Caco-2 (cell line): ENCODE measurements around the gene KMT2C. TPM values are rescaled to one million over a fixed set of nuclear protein-coding genes. Genes with fewer than 3 reads are reported as not detected.
"Not testable (repeated sequence)": the region's sequence is repeated elsewhere in the genome, so short reads cannot be mapped to it uniquely, and the experiment has no call there.

Experiments
- BruUV-seq: library from RNA; stranded (reverse); fragments of 400-500 nt; replicated peaks from 2 replicates; lab custom pipeline; 2021; lab: Mats Ljungman, UMichigan
- CTCF ChIA-PET: fragments of 300-600 bp; sonication (Branson Sonifier 250); formaldehyde crosslinking; loops from one replicate; lab custom pipeline; 2022; ENCODE audit warnings: antibody characterized with exemption; lab: Charles Lee
- POLR2A ChIA-PET: fragments of 300-600 bp; sonication (Branson Sonifier 250); formaldehyde crosslinking; loops from one replicate; lab custom pipeline; 2022; ENCODE audit warnings: antibody characterized with exemption; lab: Charles Lee
- DNase-seq, 2 experiments: peaks; one replicate each; pipeline versions ENCODE4 v3.0.0 to v3.0.0-alpha.2; 2020 to 2022
- H3K27me3 ChIP-seq: replicated peaks from 2 replicates; pipeline ENCODE4 v1.6.0; 2011; ENCODE audit warnings: low read length; ENCODE audit not compliant: control insufficient read depth, insufficient read depth
- H3K36me3 ChIP-seq: 2 replicates; pipeline ENCODE4 v1.5.1; 2011; ENCODE audit warnings: low read length; ENCODE audit not compliant: control insufficient read depth, insufficient read depth
- H3K4me1 ChIP-seq: fragments of 250-450 bp; sonication (Bioruptor Pico); 2 replicates; pipeline ENCODE4 v1.5.1; 2020; ENCODE audit warnings: mild to moderate bottlenecking
- H3K4me3 ChIP-seq: 2 replicates; pipeline ENCODE4 v1.5.1; 2011; ENCODE audit warnings: low read depth, mild to moderate bottlenecking, control low read depth, low read length
- H3K9me3 ChIP-seq: fragments of 250-450 bp; sonication (Bioruptor Pico); 2 replicates; pipeline ENCODE4 v1.5.1; 2020; ENCODE audit warnings: mild to moderate bottlenecking, moderate library complexity
- H3K27ac Mint-ChIP-seq: one replicate; pipeline ENCODE4 v1.8.0; 2022; ENCODE audit warnings: mixed read lengths; ENCODE audit not compliant: unreplicated experiment
- H3K27me3 Mint-ChIP-seq: one replicate; pipeline ENCODE4 v1.8.0; 2022; ENCODE audit warnings: mixed read lengths; ENCODE audit not compliant: insufficient read depth, unreplicated experiment
- H3K36me3 Mint-ChIP-seq: one replicate; pipeline ENCODE4 v1.8.0; 2022; ENCODE audit warnings: mild to moderate bottlenecking, mixed read lengths; ENCODE audit not compliant: insufficient read depth, unreplicated experiment
- H3K4me1 Mint-ChIP-seq: one replicate; pipeline ENCODE4 v1.8.0; 2022; ENCODE audit warnings: low read depth, mixed read lengths; ENCODE audit not compliant: unreplicated experiment
- H3K4me3 Mint-ChIP-seq: one replicate; pipeline ENCODE4 v1.8.0; 2022; ENCODE audit warnings: mild to moderate bottlenecking, moderate library complexity, mixed read lengths; ENCODE audit not compliant: unreplicated experiment
- H3K9me3 Mint-ChIP-seq: one replicate; pipeline ENCODE4 v1.8.0; 2022; ENCODE audit warnings: mixed read lengths; ENCODE audit not compliant: unreplicated experiment
- intact Hi-C: fragments of 100-400 bp; cut with micrococcal nuclease; formaldehyde crosslinking; loops from one replicate; pipeline ENCODE4 v1.10.0; 2022; ENCODE audit not compliant: unreplicated experiment
- total RNA-seq: library from RNA; stranded (reverse); gene quantifications from 2 replicates; pipeline ENCODE4 v1.2.3, GENCODE V29; 2022

The KMT2C gene
- total RNA-seq, 1 experiment from 2014 or later: 59.5 TPM

- H3K4me3 ChIP-seq, H3K4me3 Mint-ChIP-seq, H3K27me3 Mint-ChIP-seq, H3K27me3 ChIP-seq, H3K9me3 ChIP-seq, H3K36me3 ChIP-seq, H3K36me3 Mint-ChIP-seq, BruUV-seq, DNase-seq, H3K4me1 Mint-ChIP-seq, H3K9me3 Mint-ChIP-seq, H3K27ac Mint-ChIP-seq, H3K4me1 ChIP-seq, POLR2A ChIA-PET, CTCF ChIA-PET: not testable (repeated sequence)
- intact Hi-C loops: loop anchor here (10.0 kb wide), 1 partner anchor 219 kb away; no protein-coding TSS in a partner anchor
Observed at GRCh38 chr7:152245417-152245816, 190.4 kb downstream of the KMT2C start.

- not testable (repeated sequence) for H3K9me3 Mint-ChIP-seq
Observed at GRCh38 chr7:152243464-152243863, 192.3 kb downstream of the KMT2C start.

GRCh38 chr7:152241301-152241700 is 194.5 kb downstream of the KMT2C start:
- H3K9me3 ChIP-seq, H3K27ac Mint-ChIP-seq, H3K4me3 ChIP-seq, H3K36me3 Mint-ChIP-seq, H3K4me3 Mint-ChIP-seq, H3K27me3 ChIP-seq, H3K9me3 Mint-ChIP-seq, H3K4me1 Mint-ChIP-seq, H3K36me3 ChIP-seq, H3K27me3 Mint-ChIP-seq, BruUV-seq, CTCF ChIA-PET, H3K4me1 ChIP-seq, DNase-seq, POLR2A ChIA-PET: not testable (repeated sequence)
- intact Hi-C loops: loop anchor here (10.0 kb wide), 1 partner anchor 224 kb away; no protein-coding TSS in a partner anchor

More at GRCh38 chr7:152243464-152243863, 192.3 kb downstream of the KMT2C start:
- DNase-seq, H3K9me3 ChIP-seq, H3K27me3 Mint-ChIP-seq, H3K36me3 ChIP-seq, CTCF ChIA-PET, H3K4me1 ChIP-seq, BruUV-seq, H3K27me3 ChIP-seq, H3K4me1 Mint-ChIP-seq, H3K27ac Mint-ChIP-seq, POLR2A ChIA-PET, H3K4me3 ChIP-seq, H3K36me3 Mint-ChIP-seq, H3K4me3 Mint-ChIP-seq: not testable (repeated sequence)
- intact Hi-C loops: loop anchor here (10.0 kb wide), 1 partner anchor 221 kb away; no protein-coding TSS in a partner anchor

GRCh38 chr7:152236306-152236705 is 199.5 kb downstream of the KMT2C start:
- POLR2A ChIA-PET, intact Hi-C loops, H3K27me3 Mint-ChIP-seq, BruUV-seq, H3K27me3 ChIP-seq, H3K4me1 Mint-ChIP-seq, H3K36me3 ChIP-seq, H3K9me3 Mint-ChIP-seq, H3K4me1 ChIP-seq, H3K27ac Mint-ChIP-seq, H3K4me3 ChIP-seq, CTCF ChIA-PET, H3K4me3 Mint-ChIP-seq, H3K9me3 ChIP-seq, DNase-seq: not testable (repeated sequence)
- H3K36me3 Mint-ChIP-seq: peaks cover 23% of the 10 kb centered on the region

GRCh38 chr7:152234421-152234820 is 201.4 kb downstream of the KMT2C start:
- intact Hi-C loops, H3K27me3 Mint-ChIP-seq, H3K9me3 ChIP-seq, POLR2A ChIA-PET, H3K4me1 Mint-ChIP-seq, BruUV-seq, DNase-seq, H3K4me3 Mint-ChIP-seq, H3K36me3 ChIP-seq, H3K27me3 ChIP-seq, H3K9me3 Mint-ChIP-seq, H3K4me3 ChIP-seq, H3K4me1 ChIP-seq, CTCF ChIA-PET: not testable (repeated sequence)
- Mint-ChIP-seq H3K27ac (peak overlapping the region; percentile 55), H3K36me3 (peaks cover 23% of the 10 kb centered on the region)
